22Rv1 (cell line): Measurements from ENCODE around the gene PRAC1.

Experiments
- CTCF ChIP-seq: fragments of 450-650 bp; IDR thresholded peaks from 2 replicates; pipeline ENCODE4 v1.5.1; 2017; ENCODE audit warnings: mild to moderate bottlenecking
- ZFX ChIP-seq: fragments of 450-650 bp; IDR thresholded peaks from 2 replicates; pipeline ENCODE4 v1.6.1; 2017; ENCODE audit warnings: antibody characterized with exemption, borderline replicate concordance

GRCh38 chr17:48748718-48749566 lies 26.6 kb upstream of the PRAC1 start:
- TF ChIP-seq CTCF (no peak), ZFX (no peak)
